ENCODE data around the gene AP1G2. TPM values are rescaled to one million over a fixed set of nuclear protein-coding genes. Genes with fewer than 3 reads are reported as not detected.

Gene AP1G2
- total and polyA plus RNA-seq, 2 of the 13 experiments (the other 11 are each of a cell fraction or from before 2014, with no cell fraction given): 96.9 to 611 TPM

- TF ChIP-seq ONECUT2 (CRISPR knock-in tag; IDR thresholded peaks at IDR 0.05) (no peak), CREBL2 (CRISPR knock-in tag; IDR thresholded peaks at IDR 0.05; ENCODE audit: borderline replicate concordance) (no peak), SKI (IDR thresholded peaks at IDR 0.05; ENCODE audit: partially characterized antibody) (no peak), SAFB2 (CRISPR knock-in tag; IDR thresholded peaks at IDR 0.05; ENCODE audit: borderline replicate concordance, low read depth) (no peak), PRDM15 (CRISPR knock-in tag; IDR thresholded peaks at IDR 0.05) (no peak), AKNA (CRISPR knock-in tag; IDR thresholded peaks at IDR 0.05; ENCODE audit: borderline replicate concordance) (no peak), RNF2 (conservative IDR thresholded peaks at IDR 0.05; ENCODE audit: low read depth) (no peak), SRSF9 (IDR thresholded peaks at IDR 0.05; ENCODE audit: borderline replicate concordance, insufficient read depth, low read depth, low read length, poor library complexity, severe bottlenecking) (no peak), SNAPC2 (CRISPR knock-in tag; IDR thresholded peaks at IDR 0.05) (no peak), AGO1 (IDR thresholded peaks at IDR 0.05; ENCODE audit: low read depth, low read length, poor library complexity, severe bottlenecking) (no peak), ATAD3A (CRISPR knock-in tag; IDR thresholded peaks at IDR 0.05) (no peak), ZIK1 (CRISPR knock-in tag; IDR thresholded peaks at IDR 0.05; ENCODE audit: borderline replicate concordance, low read depth) (no peak), IKZF1 (IDR thresholded peaks at IDR 0.05) (peak; percentile 19; the same call in 1 of the 2 replicates), MAFG (CRISPR knock-in tag; IDR thresholded peaks at IDR 0.05) (no peak), KAT2B (IDR thresholded peaks at IDR 0.05; ENCODE audit: borderline replicate concordance, low read depth, low read length) (no peak), STAT5B (CRISPR knock-in tag; IDR thresholded peaks at IDR 0.05) (no peak), TMF1 (CRISPR knock-in tag; IDR thresholded peaks at IDR 0.05; ENCODE audit: low read depth) (no peak)
These were observed 19.0 kb downstream of the AP1G2 start (continued) for GRCh38 chr14:23548351-23549318.
